NCI-H774 (cell line): Measurements from ENCODE around the gene GNPTG.

Source experiments
- DNase-seq: peaks from one replicate; lab custom pipeline; 2025; lab: John Stamatoyannopoulos, UW

Gene GNPTG

DNA sequence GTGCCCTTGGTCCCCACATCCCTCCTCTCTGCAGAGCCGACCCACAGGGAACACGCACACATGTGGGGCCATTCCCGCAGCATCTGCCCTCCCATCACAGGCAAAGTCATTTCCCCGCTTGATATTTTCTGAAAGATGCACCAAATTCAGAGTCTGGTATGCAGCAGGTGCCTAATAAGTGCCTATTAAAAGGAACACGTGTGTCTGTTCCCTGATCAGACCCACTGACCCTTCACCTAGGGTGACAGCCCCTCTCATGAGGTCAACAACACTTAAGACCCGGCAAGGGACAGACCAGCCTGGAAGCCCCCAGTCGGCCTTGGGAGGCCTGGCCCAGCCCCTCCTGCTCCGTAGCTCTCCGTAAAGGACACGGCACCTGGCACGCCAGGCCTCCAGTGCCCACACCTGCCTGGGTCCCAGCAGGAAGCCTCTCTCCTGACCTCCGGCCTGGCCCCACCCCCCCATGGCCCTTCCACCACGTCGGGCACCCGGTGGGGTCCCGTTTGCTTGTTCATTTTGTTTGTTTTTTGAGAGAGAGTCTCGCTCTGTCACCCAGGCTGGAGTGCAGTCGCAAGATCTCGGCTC, 42.7 kb downstream of the GNPTG start:
- no peak for DNase-seq

DNA sequence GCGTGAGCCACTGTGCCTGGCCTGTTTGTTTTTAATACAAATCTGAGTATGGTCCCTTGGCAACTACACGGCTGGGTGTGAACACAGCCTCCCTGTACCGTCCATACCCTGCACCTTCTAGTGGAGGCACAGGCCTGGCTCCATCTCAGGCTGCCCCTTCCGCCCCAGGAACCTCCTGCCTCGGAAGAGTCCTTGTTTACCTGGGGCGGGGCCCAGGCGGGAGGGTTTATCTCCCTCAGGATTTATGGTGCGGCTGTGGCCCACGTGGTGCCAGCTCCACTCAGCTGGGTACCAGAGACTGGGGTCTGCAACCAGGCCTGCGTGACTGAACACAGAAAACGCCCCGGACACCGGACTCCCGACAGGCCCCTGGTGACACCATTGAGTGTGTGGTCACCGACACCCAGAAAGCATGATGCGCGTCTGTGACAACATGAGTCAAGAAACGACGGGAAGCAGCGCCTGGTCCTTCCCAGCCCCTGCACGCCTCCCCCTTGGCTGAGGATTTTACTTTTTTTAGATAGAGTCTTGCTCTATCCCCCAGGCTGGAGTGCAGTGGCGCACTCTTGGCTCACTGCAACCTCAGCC, 43.8 kb downstream of the GNPTG start:
- no peak for DNase-seq

DNA sequence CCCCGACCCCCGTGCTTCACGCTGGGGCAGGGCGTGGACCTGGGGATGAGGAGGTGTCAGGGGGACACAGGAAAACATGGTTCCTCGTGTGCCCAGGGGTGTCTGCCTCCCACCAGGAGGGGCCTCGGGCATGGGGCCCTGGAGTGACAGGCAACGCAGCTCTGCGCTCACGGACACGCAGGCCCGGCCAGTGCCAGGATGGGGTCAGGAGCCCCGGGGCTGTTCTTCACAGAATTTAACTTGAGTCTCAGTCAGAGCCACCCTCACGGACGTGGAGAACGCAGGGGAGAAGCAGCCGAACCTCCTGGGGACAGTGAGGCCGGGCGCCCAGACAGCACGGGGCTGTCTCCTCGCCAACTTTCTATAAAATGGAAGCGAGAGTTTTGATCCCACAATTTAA, 46.0 kb downstream of the GNPTG start:
- DNase-seq = no peak

DNA sequence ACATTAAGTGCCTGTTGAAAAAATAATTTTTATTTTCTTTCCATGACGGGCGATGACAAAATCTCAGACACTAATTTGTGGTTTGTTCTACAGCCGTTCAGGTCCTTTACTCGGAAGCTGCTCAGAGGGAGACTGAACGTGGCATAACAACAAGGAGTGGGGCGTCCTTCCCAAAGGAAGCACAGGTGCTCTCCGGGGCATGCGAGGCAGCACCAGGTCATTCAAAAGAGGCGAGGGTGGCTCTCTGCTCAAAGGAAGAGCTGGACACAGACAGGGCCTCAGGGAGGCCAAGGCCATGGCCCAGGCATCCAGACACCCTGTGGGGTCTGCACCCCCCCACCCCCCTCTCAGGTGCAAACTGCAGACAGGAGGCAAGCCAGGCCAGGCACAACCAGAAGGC, 46.6 kb downstream of the GNPTG start:
- DNase-seq = no peak

DNA sequence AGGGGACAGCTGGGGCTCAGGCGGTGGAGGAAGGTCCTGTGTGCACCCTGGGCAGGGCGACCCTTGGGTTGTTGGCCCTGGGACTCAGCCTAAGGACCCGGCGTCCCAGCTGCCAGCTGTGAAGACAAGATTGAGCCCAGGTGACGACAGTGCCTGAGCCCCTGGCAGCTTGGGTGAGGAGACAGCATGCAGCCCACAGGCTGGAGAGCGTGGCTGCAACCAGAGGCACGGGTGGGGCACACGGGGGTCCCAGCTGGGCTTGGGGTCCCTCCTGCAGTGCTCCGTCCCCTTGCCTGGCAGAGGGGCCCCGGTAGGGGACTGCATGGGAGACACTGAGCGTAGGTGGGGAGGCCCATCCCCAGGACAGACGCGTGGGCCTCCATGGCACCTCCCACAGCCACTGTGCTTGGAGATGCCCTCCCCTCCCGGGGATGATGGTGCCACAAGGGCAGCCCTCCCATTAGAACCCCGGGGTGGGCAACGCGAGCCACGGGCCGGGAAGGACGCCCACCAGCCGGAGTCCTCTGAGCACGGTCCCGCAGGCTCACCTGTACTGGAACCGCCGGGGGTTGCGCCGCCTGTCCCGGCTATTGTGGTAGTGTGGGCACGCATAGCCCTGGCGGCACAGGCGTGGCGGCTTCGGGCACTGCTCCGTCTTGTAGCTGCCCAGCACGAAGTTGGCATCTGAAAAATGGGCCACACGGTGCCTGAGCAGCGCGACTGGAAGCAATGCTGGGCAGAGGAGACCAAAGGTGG, 47.3 kb downstream of the GNPTG start:
- no peak for DNase-seq

DNA sequence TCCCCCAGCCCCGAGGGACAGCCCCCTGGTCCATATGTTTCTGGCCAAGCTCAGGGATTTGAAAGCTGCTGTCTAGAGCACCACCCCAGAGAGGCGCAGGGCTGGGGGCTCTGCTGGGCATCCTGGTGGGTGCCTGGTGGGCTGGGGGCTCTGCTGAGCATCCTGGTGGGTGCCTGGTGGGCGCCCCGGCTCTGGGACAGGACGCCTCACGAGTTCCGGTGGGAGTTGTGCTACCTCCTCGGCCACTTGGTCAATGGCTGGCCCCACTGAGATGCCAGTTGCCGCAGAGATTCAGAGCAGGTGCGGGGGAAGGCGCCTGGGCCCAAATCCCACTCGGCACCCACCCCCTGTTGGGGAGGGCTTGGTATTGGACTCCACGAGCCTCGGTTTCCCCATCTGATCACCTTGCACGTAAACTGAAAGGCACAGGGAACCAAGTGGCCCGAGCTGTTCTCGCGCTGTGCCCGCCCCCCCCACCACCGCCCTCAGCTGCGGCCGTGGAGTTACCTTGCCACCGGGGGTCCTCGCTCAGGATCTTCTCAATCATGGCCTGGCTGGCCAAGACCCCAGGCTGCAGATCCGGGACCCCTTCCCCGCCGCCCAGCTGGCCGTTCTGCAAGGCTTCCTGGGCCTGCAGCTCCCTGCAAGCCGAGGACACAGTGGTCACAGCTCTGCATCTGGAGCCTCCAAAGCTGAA, 49.5 kb downstream of the GNPTG start:
- no peak for DNase-seq

DNA sequence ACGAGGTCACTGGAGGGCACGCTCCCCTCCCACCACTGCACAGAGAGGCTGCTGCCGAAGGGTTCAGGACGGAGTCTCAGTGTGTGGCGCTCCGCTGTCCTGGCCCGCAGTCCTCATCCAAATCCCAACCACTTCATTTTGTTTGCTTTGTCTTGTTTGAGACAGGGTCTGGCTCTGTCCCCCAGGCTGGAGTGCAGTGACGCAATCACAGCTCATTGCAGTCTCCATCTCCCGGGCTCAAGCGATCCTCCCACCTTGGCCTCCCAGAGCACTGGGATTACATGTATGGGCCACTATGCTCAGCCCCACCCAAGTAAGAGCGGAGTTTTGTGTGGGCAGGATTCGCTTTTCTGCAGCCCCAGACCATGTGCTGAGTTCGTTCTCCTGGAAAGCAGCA, 50.0 kb downstream of the GNPTG start:
- no peak for DNase-seq

DNA sequence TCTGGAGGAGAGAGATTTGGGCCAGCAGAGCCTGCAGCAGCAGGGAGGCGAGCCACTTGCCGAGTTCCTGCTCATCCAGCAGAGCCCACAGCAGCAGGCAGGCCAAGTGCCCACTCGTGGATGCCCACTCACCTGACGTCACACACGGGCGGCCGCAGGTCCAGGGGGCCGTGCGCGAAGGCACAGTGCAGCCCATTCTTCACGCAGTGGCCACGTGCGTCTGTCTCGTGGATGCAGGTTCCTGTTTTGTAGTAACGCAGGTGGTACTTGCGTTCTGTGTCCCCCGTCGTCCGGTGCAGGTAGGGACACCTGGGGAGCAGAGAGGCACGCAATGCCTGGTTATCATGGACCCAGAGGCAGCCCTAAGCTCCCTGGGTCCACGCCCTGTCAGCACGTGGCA, 51.3 kb downstream of the GNPTG start:
- no peak for DNase-seq

DNA sequence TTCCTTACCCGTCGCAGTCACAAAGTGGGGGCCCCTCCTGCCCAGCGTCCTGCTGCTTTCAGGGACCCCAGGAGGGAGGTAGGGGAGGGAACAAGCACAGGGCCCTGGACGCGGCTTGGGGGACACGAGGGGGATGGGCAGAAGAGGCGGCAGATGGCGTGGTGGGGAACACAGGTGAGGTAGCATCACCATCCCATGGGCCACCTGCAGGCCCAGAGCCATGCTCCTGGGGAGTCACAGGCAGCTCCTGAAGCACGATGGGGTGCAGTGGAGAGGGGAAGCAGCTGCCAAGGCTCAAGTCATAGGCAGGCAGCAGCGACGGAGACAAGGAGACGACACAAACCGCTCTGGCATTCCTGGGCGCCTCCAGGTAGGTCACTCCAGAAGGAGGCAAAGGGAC, 52.0 kb downstream of the GNPTG start:
- DNase-seq = no peak

DNA sequence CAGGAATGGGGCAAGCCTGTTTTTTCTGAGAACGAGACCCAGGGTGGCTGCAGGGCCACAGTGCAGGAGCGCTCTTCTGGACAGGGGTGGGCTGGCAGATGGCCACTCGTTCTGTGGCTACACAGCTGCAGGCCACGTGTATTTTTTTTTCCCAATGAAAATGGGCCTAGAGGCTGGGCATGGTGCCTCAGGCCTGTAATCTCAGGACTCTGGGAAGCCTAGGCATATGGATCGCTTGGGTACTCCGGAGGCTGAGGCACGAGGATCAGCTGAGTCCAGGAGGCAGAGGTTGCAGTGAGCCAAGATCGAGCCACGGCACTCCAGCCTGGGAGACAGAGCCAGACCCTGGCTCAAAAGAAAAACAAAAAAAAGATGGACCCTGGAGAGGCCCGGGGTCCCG, 56.0 kb downstream of the GNPTG start:
- no peak for DNase-seq

DNA sequence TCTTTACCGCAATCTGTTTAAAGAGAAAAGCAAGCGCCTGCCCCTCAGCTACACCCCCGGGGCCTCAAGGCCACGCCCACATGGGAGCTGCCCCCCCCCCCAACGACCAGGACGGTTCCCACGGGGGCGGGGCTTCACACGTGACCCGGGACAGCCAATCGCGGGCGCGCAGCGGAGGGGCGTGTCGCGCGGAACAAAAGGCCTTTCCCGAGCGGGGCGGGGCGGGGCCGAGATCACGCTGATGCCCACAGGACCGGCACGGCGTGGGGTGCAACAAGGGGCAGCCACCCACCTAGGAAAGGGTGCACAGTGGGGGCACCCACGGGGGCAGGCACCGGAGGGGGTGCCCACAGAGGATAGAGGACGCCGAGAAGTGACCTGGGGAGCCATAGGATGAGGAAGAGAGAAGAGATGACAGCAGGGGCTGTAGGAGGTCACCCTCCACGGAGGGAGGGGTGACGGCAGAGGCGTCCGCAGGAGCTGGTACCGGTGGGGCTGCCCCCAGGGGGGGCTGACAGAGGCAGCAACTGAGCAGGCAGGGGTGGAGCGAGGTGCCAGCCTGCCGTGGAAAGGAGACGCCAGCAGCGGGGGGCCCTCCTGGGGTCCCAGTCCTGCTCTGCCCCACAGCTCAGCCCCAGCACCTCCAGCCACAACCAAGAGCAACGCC, 56.6 kb downstream of the GNPTG start:
- peak; percentile 40 for DNase-seq

DNA sequence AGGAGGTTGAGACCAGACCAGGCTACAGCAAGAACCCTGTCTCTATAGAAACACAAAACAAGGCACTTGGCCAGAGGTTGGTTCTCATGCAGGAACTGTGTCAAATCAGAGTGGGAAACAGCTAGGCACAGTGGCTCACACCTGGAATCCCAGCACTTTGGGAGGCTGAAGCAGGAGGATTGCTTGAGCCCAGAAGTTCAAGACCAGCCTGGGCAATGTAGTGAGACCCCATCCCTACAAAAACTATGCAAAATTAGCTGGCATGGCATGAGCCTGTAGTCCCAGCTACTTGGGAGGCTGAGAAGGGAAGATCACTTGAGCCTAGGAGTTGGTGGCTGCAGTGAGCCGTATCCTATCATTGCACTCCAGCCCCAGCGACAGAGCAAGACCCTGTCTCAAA, 61.1 kb downstream of the GNPTG start:
- no peak for DNase-seq
